Right lobe of liver (tissue), 6 donors: ENCODE results near the gene SYNPO2L. TPM values are rescaled to one million over a fixed set of nuclear protein-coding genes. Genes with fewer than 3 reads are reported as not detected.

Source experiments
- ATAC-seq, 4 donors: fragments of 200-7000 bp; cut with Tn5 transposase; one replicate each; pipeline ENCODE4 v1.9.1; 2020; ENCODE audit warnings: mild to moderate bottlenecking in 4 of 4, moderate library complexity in 4 of 4
- DNase-seq, 3 donors: peaks; one replicate each; pipeline ENCODE4 v3.0.0-alpha.2; 2020
- H3K27ac ChIP-seq, 3 donors: fragments of 200-600 bp; one replicate each; pipeline ENCODE4 v1.8.0; 2022
- H3K27me3 ChIP-seq, 2 donors: fragments of 200-600 bp; one replicate each; pipeline ENCODE4 v1.8.0; 2022
- H3K36me3 ChIP-seq, 4 donors: fragments of 200-600 bp; sonication (generic) in 1 of 4; one replicate each; pipeline versions ENCODE4 v1.5.1 to v1.8.0; 2017 to 2022; ENCODE audit warnings: control low read depth in 1 of 4
- H3K4me1 ChIP-seq, 4 donors: fragments of 200-600 bp; sonication (generic) in 1 of 4; one replicate each; pipeline versions ENCODE4 v1.5.1 to v1.8.0; 2017 to 2022; ENCODE audit warnings: control low read depth in 1 of 4
- H3K4me3 ChIP-seq, 3 donors: fragments of 200-600 bp; one replicate each; pipeline ENCODE4 v1.8.0; 2022
- H3K9me3 ChIP-seq, 4 donors: fragments of 200-600 bp; sonication (generic) in 1 of 4; one replicate each; pipeline versions ENCODE4 v1.5.1 to v1.8.0; 2017 to 2022; ENCODE audit warnings: control low read depth in 1 of 4
- POLR2A ChIP-seq: fragments of 450-650 bp; IDR thresholded peaks from one replicate; pipeline ENCODE4 v1.6.1; 2017; ENCODE audit warnings: antibody characterized with exemption, mild to moderate bottlenecking
- WGBS: methylation state at CpG from one replicate; pipeline ENCODE4 v1.1.6; 2018; ENCODE audit warnings: low coverage, low lambda C conversion rate; ENCODE audit not compliant: insufficient coverage; ENCODE audit errors: missing lambda C conversion rate; 5-methylcytosine and 5-hydroxymethylcytosine counted together
- intact Hi-C, 2 donors: fragments of 100-400 bp; cut with DNase I; formaldehyde crosslinking; loops; one replicate each; pipeline versions ENCODE4 v1.11.2 to v1.14.1; 2022
- total RNA-seq, 6 experiments: library from RNA; depleted of rRNA in 2 of 6; stranded (reverse); fragments of >200 nt in 2 of 6; fragmentation: NEBNext Ultra II Directional in 3 of 6; extraction: Animal tissue kit (Norgen Biotek cat#: 25700) in 3 of 6; gene quantifications; one replicate each; pipeline versions ENCODE4 v1.1.0 to v1.2.4, GENCODE V29; 2016 to 2023
- TF ChIP-seq, protein P1 (sequence below), 4 donors: fragments of 200-600 bp in 3 of 4; fragments of 450-650 bp in 1 of 4; IDR thresholded peaks; one replicate each; pipeline versions ENCODE4 v1.5.1 to v1.8.0; 2016 to 2022; ENCODE audit warnings: antibody characterized with exemption in 4 of 4, mild to moderate bottlenecking in 2 of 4
- donor health status: DM: no; HTN: yes; CAD: no.
- donor health status: DM: no; HTN: no; CAD: no.
- donor health status: DM: no; HTN: no; CAD: no.
- donor health status: DM: no; HTN: yes; CAD: no.
- donor health status: DM: no; HTN: yes; CAD: no.

Gene SYNPO2L
- total RNA-seq, 6 experiments from 2014 or later, result 0.06 to 0.35 (median 0.20) TPM; not detected in 2

DNA sequence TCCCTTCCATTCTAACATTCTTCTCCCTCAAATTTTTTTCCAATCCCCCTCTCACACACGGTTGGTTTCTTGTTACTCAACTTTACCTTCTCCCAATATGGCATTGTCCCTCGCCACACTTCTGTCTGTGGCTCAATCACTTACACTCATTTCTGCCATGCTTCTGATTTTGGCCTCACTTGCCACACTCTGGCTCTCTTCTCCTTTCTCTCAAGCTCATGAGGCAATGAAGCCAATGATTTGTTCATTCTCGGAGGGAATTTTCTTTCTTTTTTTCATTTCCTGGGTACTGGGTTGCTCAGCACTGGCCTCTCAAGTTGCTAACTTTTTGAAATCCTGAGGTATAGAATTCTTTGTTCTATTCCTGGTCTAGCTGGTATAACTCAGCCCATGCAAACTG lies 10.6 kb downstream of the SYNPO2L start:
- intact Hi-C loops, result no loop called here
- no peaks in the 10 kb centered on the region for H3K27me3 ChIP-seq
- no peaks in the 10 kb centered on the region for H3K9me3 ChIP-seq
- H3K36me3 ChIP-seq, result no peaks in the 10 kb centered on the region
- ATAC-seq, result no peak
- no peak overlapping the region for H3K4me3 ChIP-seq
- peaks cover 0 to 5% (median 0%) of the 10 kb centered on the region in 4 donors for H3K4me1 ChIP-seq
- no peak for TF ChIP-seq POLR2A
- TF ChIP-seq, protein P1, sequence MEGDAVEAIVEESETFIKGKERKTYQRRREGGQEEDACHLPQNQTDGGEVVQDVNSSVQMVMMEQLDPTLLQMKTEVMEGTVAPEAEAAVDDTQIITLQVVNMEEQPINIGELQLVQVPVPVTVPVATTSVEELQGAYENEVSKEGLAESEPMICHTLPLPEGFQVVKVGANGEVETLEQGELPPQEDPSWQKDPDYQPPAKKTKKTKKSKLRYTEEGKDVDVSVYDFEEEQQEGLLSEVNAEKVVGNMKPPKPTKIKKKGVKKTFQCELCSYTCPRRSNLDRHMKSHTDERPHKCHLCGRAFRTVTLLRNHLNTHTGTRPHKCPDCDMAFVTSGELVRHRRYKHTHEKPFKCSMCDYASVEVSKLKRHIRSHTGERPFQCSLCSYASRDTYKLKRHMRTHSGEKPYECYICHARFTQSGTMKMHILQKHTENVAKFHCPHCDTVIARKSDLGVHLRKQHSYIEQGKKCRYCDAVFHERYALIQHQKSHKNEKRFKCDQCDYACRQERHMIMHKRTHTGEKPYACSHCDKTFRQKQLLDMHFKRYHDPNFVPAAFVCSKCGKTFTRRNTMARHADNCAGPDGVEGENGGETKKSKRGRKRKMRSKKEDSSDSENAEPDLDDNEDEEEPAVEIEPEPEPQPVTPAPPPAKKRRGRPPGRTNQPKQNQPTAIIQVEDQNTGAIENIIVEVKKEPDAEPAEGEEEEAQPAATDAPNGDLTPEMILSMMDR (IDR thresholded peaks at IDR 0.05), result no peak
- no peak overlapping the region for H3K27ac ChIP-seq
- 72% methylated on average over 3 of the region's 3 CpGs for WGBS
- DNase-seq, result no peak

DNA sequence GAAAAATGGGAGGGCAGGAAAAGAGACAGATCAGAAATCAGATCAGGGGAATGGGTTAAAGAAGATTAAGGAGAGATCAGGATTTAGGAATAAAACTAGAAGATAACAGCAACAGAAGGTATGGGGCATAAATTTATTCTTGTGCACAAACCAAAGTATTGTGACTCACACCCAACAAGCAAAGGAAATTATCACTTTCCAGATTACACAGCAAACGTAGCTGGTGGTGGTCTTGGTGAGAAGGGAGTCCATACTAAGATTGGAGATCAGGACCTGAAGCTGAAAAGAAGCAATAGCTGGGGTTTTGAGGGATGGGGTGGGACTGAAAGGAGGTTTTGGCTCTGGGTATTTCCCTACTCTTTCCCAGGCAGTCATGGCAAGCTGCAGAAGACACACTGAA lies 11.1 kb downstream of the SYNPO2L start:
- Histone ChIP-seq H3K36me3 (no peaks in the 10 kb centered on the region), H3K27ac (no peak overlapping the region), H3K27me3 (no peaks in the 10 kb centered on the region), H3K4me3 (no peak overlapping the region), H3K9me3 (no peaks in the 10 kb centered on the region), H3K4me1 (peaks cover 0 to 5% (median 0%) of the 10 kb centered on the region in 4 donors)
- TF ChIP-seq, protein P1 (IDR thresholded peaks at IDR 0.05), result no peak
- no peak for TF ChIP-seq POLR2A
- 67% methylated on average over 1 of the region's 1 CpG for WGBS
- DNase-seq (no peak), ATAC-seq (no peak)
- intact Hi-C loops, result loop anchor here (5.0 kb wide), 1 partner anchor 112 kb away; no protein-coding TSS in a partner anchor

DNA sequence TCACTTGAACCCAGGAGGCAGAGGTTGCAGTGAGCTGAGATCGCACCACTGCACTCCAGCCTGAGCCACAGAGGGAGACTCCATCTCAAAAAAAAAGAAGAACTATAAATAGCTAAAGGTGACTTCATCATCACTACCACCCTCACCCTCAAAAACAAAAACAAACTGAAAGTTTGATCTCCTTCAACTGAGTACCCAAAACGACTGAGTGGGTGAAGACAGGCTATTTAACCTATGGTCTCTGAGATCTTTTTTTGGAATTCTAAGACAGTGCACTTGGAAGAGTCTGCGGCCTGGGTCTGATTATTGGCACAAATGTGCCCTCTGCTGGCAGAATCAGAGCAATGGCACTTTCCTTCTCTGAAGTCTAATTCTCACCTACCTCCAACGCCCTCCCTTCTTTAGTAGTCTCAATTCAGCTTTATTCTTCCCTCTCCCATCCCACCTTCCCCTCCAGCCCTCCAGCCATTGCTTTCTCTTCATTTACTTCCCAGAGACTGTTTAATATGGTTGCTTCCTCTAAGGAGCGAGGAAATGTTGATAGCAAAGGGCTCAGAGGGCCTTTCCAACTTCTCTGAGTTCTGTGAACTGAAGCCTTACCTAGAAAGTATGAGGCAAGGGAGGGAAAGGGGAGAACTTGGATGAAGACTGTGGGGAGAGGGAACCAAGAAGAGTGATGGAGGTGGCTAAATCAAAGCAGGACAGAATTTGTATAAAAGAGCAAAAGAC lies 11.7 kb downstream of the SYNPO2L start:
- no peaks in the 10 kb centered on the region for H3K36me3 ChIP-seq
- WGBS, result 10% methylated on average over 5 of the region's 5 CpGs
- no peak overlapping the region for H3K4me3 ChIP-seq
- TF ChIP-seq, protein P1 (IDR thresholded peaks at IDR 0.05), result peak; percentile 86 to 95 (median 88)
- TF ChIP-seq POLR2A, result no peak
- intact Hi-C loops, result loop anchor here (5.0 kb wide), 1 partner anchor 112 kb away; no protein-coding TSS in a partner anchor
- DNase-seq (no peak), ATAC-seq (peak; percentile 81 to 92 (median 89))
- H3K27ac ChIP-seq, result no peak overlapping the region
- no peaks in the 10 kb centered on the region for H3K27me3 ChIP-seq
- no peaks in the 10 kb centered on the region for H3K9me3 ChIP-seq
- H3K4me1 ChIP-seq, result peaks cover 0 to 5% (median 0%) of the 10 kb centered on the region in 4 donors

DNA sequence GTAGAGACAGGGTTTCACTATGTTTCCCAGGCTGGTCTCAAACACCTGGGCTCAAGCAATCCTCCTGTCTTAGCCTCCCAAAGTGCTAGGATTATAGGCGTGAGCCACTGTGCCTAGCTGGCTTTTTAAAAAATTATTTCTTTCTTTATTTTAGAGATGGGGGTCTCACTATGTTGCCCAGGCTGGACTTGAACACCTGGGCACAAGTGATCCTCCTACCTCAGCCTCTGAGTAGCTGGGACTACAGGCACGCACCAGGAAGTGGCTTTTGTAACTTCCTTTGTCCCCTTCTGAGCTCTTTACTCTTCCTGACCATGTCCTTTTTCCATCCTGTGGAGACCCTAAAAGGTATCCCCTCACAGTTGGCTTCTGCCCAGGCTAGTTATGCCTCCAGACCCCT lies 12.5 kb downstream of the SYNPO2L start:
- WGBS, result 60% methylated on average over 2 of the region's 2 CpGs
- ATAC-seq, result no peak
- intact Hi-C loops, result loop anchor here (5.0 kb wide), 1 partner anchor 111 kb away; no protein-coding TSS in a partner anchor

More for the DNA sequence above, 12.5 kb downstream of the SYNPO2L start:
- no peak for DNase-seq
- no peaks in the 10 kb centered on the region for H3K9me3 ChIP-seq
- H3K4me1 ChIP-seq, result peaks cover 0 to 5% (median 0%) of the 10 kb centered on the region in 4 donors
- TF ChIP-seq, protein P1 (IDR thresholded peaks at IDR 0.05), result no peak
- no peaks in the 10 kb centered on the region for H3K27me3 ChIP-seq
- no peaks in the 10 kb centered on the region for H3K36me3 ChIP-seq
- H3K27ac ChIP-seq, result no peak overlapping the region
- no peak overlapping the region for H3K4me3 ChIP-seq
